NCI-H2107 (cell line): Measurements from ENCODE around the gene MUS81.

Experiments
- DNase-seq: peaks from one replicate; lab custom pipeline; 2025; lab: John Stamatoyannopoulos, UW

The MUS81 gene

GRCh38 chr11:65892661-65893317 lies 32.6 kb downstream of the MUS81 start:
- DNase-seq: no peak

GRCh38 chr11:65894034-65894591 lies 33.9 kb downstream of the MUS81 start:
- no peak for DNase-seq

GRCh38 chr11:65895482-65895981 lies 35.3 kb downstream of the MUS81 start:
- no peak for DNase-seq

GRCh38 chr11:65896034-65896999 lies 36.1 kb downstream of the MUS81 start:
- DNase-seq: no peak

- no peak for DNase-seq
Observed at GRCh38 chr11:65897020-65897471, 36.8 kb downstream of the MUS81 start.

- DNase-seq: no peak
Observed at GRCh38 chr11:65898656-65899355, 38.6 kb downstream of the MUS81 start.

- DNase-seq: no peak
Observed at GRCh38 chr11:65899356-65900124, 39.3 kb downstream of the MUS81 start.

- DNase-seq: peak; percentile 55
Observed at GRCh38 chr11:65900125-65900898, 40.1 kb downstream of the MUS81 start, which contains the start of gene FOSL1. TSS of gene FOSL1 (minus strand) at chr11:65900388. CDS start at chr11:65900339, 49 bp downstream.

GRCh38 chr11:65900899-65901180 lies 40.6 kb downstream of the MUS81 start:
- no peak for DNase-seq

GRCh38 chr11:65903068-65903481 lies 42.8 kb downstream of the MUS81 start:
- no peak for DNase-seq

- no peak for DNase-seq
Observed at GRCh38 chr11:65903715-65904114, 43.5 kb downstream of the MUS81 start.

GRCh38 chr11:65906602-65907001 lies 46.4 kb downstream of the MUS81 start:
- no peak for DNase-seq

GRCh38 chr11:65907878-65908277 lies 47.6 kb downstream of the MUS81 start:
- no peak for DNase-seq

- DNase-seq: peak; percentile 42
Observed at GRCh38 chr11:65911682-65912568, 51.7 kb downstream of the MUS81 start.

GRCh38 chr11:65912845-65913244 lies 52.6 kb downstream of the MUS81 start:
- no peak for DNase-seq

GRCh38 chr11:65915101-65915820 lies 55.0 kb downstream of the MUS81 start:
- DNase-seq: no peak

- no peak for DNase-seq
Observed at GRCh38 chr11:65915821-65916251, 55.6 kb downstream of the MUS81 start.
